Activated T-helper 1 cell treated with anti-CD3 and anti-CD28 coated beads, Interleukin-12 subunit alpha, Interleukin-12 subunit beta, Interleukin-2, Interleukin-4 antibody, amounts not matched to agents 30 ng/mL and 10 ng/mL and 1 ng/mL, durations not matched to agents 14 hours and 24 hours and 36 hours (primary cell): ENCODE measurements around the gene OR4X2. TPM values are rescaled to one million over a fixed set of nuclear protein-coding genes. Genes with fewer than 3 reads are reported as not detected.

Source experiments
- total RNA-seq: library from RNA; stranded (reverse); gene quantifications from 2 replicates; pipeline ENCODE4 v1.2.3, GENCODE V29; 2022

Gene OR4X2
- total RNA-seq, 1 donor from 2014 or later: not detected

Other genes starting within 250 kb of the OR4X2 start
- not detected in 2 replicates for gene OR4B1, start 28.3 kb upstream of the OR4X2 start, total RNA-seq
- gene OR4X1, start 18.8 kb downstream of the OR4X2 start, total RNA-seq: not detected in 2 replicates
- not detected in 2 replicates for gene OR4S1, start 61.1 kb downstream of the OR4X2 start, total RNA-seq
- gene OR4C3, start 79.8 kb downstream of the OR4X2 start, total RNA-seq: not detected in 2 replicates
- not detected in 2 replicates for gene OR4C5, start 121.4 kb downstream of the OR4X2 start, total RNA-seq
- gene OR4A47, start 243.7 kb downstream of the OR4X2 start, total RNA-seq: not detected in 2 replicates